GM21528 (cell line): ENCODE data around the gene NFIX.

Source experiments
- ATAC-seq: cut with Tn5 transposase; IDR thresholded peaks from one replicate; pipeline ENCODE4 v1.9.1; 2021; ENCODE audit warnings: mild to moderate bottlenecking, moderate library complexity; ENCODE audit not compliant: unreplicated experiment, low FRiP score

NFIX gene

GRCh38 chr19:13099073-13099999, 104.1 kb downstream of the NFIX start:
- no peak for ATAC-seq

- no peak for ATAC-seq
Observed at GRCh38 chr19:13100031-13100588, 104.8 kb downstream of the NFIX start.

- no peak for ATAC-seq
Observed at GRCh38 chr19:13100841-13101589, 105.7 kb downstream of the NFIX start.

- ATAC-seq = no peak
Observed at GRCh38 chr19:13101590-13102415, 106.5 kb downstream of the NFIX start.

- ATAC-seq = peak; percentile 8
Observed at GRCh38 chr19:13102416-13102665, 107.1 kb downstream of the NFIX start.

- peak; percentile 45 for ATAC-seq
Observed at GRCh38 chr19:13102666-13103580, 107.6 kb downstream of the NFIX start, which contains the start of gene LYL1. Gene LYL1 (minus strand): TSS chr19:13102858. CDS start chr19:13101171, 1,687 bp downstream.

- ATAC-seq = no peak
Observed at GRCh38 chr19:13103581-13104359, 108.5 kb downstream of the NFIX start.

- ATAC-seq = no peak
Observed at GRCh38 chr19:13104360-13104847, 109.1 kb downstream of the NFIX start.

GRCh38 chr19:13104848-13105711, 109.8 kb downstream of the NFIX start:
- no peak for ATAC-seq

- no peak for ATAC-seq
Observed at GRCh38 chr19:13109361-13110098, 114.3 kb downstream of the NFIX start.

GRCh38 chr19:13110099-13110610, 114.9 kb downstream of the NFIX start:
- no peak for ATAC-seq

- ATAC-seq = no peak
Observed at GRCh38 chr19:13112555-13112954, 117.3 kb downstream of the NFIX start.

- ATAC-seq = no peak
Observed at GRCh38 chr19:13115936-13116281, 120.6 kb downstream of the NFIX start.

GRCh38 chr19:13116282-13117175, 121.3 kb downstream of the NFIX start, which contains the start of gene TRMT1:
Gene TRMT1 (minus strand): TSS chr19:13116740. CDS start chr19:13116399, 341 bp downstream.
- ATAC-seq = peak; percentile 49

GRCh38 chr19:13117176-13117771, 122.0 kb downstream of the NFIX start:
- ATAC-seq = peak; percentile 1
